PC-9 (cell line): Measurements from ENCODE around the gene SHTN1.

Experiments used
- EZH2 ChIP-seq: fragments of 200-600 bp; sonication (generic); IDR thresholded peaks from 2 replicates; pipeline ENCODE4 v1.8.0; 2017; ENCODE audit warnings: antibody characterized with exemption, low read depth
- TF ChIP-seq, protein P1 (sequence below): fragments of 200-600 bp; sonication (generic); conservative IDR thresholded peaks from 2 replicates; pipeline ENCODE4 v1.6.1; 2017; ENCODE audit warnings: mixed run types, antibody characterized with exemption, mild to moderate bottlenecking, moderate library complexity

DNA sequence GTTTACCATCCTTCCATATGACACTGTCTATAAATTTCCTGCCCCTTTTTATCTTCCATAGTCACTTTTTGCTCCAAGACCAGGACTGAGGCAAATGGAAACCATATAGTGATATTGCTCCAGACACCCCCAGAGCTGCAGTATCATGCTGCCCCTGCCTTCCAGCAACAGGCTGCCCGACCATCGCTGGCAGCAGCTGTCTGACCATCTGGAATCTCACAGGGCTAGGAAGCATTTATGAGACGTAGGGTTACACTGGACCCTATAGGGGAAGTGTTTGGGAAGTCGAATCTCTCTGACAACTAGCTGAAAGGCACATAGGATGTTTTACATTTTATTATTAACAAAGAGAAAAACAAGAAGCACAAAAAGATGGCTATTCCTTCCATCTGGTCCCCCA, 136.3 kb downstream of the SHTN1 start:
- TF ChIP-seq, protein P1, sequence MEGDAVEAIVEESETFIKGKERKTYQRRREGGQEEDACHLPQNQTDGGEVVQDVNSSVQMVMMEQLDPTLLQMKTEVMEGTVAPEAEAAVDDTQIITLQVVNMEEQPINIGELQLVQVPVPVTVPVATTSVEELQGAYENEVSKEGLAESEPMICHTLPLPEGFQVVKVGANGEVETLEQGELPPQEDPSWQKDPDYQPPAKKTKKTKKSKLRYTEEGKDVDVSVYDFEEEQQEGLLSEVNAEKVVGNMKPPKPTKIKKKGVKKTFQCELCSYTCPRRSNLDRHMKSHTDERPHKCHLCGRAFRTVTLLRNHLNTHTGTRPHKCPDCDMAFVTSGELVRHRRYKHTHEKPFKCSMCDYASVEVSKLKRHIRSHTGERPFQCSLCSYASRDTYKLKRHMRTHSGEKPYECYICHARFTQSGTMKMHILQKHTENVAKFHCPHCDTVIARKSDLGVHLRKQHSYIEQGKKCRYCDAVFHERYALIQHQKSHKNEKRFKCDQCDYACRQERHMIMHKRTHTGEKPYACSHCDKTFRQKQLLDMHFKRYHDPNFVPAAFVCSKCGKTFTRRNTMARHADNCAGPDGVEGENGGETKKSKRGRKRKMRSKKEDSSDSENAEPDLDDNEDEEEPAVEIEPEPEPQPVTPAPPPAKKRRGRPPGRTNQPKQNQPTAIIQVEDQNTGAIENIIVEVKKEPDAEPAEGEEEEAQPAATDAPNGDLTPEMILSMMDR = no peak
- TF ChIP-seq EZH2 = no peak
